HG02588 (cell line): ENCODE results near the gene NR1D2.

Experiments used
- ATAC-seq: cut with Tn5 transposase; IDR thresholded peaks from one replicate; pipeline ENCODE4 v1.9.1; 2021; ENCODE audit warnings: mild to moderate bottlenecking, moderate library complexity; ENCODE audit not compliant: unreplicated experiment

NR1D2 gene

DNA sequence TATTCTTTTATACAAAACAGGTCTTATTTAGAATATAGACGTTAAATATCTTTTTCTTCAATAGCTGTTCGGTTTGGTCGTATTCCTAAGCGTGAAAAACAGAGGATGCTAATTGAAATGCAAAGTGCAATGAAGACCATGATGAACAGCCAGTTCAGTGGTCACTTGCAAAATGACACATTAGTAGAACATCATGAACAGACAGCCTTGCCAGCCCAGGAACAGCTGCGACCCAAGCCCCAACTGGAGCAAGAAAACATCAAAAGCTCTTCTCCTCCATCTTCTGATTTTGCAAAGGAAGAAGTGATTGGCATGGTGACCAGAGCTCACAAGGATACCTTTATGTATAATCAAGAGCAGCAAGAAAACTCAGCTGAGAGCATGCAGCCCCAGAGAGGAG, 16.8 kb downstream of the NR1D2 start:
- ATAC-seq: no peak

- ATAC-seq: no peak
Observed at GRCh38 chr3:23964537-23965235, 19.6 kb downstream of the NR1D2 start.

DNA sequence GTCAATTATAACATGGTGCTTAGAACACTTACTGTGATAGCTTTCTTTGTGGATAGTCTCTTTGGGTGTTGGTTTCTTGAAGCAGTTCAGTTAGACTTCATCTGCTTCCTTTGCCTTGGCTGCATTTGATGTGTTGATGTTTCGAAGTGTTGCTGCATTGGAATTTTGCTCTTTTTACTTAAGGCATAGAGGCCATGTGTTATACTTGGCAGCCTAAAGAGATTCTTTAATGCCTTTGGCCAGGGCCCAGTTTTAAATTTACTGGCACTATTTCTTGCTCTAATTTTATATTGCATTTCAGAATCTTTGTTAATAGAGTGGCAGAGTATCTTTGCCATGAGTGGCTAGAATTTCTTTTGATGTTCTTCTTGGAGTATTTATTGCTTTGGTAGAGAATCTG, 21.2 kb downstream of the NR1D2 start:
- ATAC-seq: no peak

DNA sequence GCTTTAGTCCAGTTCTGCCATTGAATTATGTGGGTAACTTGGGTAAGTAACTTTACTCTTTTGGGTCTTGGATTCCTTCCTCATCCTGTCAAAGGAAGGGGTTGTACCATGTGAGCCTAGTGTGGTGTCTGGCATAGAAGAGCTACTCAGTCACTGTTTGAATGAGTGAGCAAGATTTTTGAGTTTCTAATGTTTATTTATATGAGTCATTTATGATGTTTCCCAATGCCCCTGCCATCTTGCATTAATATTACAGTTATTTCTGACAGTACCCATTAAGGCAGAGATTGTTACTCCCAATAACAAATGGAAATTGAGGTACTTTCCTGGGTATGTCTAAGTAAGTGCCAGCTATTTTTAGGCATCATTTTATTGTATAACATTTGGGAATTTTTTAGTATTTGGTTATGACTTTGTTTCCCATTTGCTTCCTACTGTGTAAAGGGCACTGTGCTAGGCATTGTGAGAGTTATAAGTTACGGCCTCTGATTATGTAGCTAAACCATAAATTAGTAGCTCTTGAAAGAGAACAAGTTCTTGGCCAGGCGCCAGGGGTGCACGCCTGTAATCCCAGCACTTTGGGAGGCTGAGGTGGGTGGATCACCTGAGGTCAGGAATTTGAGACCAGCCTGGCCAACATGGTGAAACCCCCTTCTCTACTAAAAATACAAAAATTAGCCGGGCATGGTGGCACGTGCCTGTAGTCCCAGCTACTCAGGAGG, 23.5 kb downstream of the NR1D2 start:
- ATAC-seq: no peak

- no peak for ATAC-seq
Observed at GRCh38 chr3:23969393-23969792, 24.3 kb downstream of the NR1D2 start.

DNA sequence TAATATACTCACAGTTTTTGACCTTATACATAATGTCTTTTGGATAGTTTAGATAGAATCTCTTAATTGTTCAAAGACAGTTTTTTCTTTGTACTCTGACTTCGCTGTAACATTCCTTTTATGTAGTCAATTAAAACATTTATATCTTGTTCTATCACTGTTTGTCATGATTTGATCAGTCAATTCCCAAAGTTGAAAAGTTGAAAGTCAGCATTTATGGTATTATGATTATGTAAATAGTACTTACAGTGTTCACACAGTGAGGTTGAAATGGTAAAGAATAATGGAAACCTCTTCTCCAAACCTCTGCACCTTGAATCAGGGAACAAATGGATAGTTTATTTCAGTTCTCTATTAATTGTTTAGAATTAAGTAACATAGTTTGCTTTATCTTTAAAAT, 26.6 kb downstream of the NR1D2 start:
- ATAC-seq: no peak

DNA sequence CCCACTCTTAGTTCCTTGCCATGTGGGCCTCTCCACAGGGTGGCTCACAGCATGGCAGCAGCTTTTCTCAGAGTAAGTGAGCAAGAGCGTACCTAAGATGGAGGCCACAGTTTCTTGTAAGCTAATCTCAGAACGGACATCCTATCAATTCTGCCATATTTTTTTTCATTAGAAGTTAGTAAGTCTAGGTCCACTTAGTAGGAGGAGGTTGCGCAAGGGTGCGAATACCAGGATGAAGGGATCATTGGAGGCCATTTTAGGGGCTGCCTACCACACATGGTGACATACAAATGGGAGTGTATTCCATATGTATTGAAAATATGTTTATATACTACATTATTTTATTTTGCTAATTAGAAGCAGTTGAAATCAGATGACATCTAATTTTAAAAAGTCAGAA, 31.5 kb downstream of the NR1D2 start:
- no peak for ATAC-seq

DNA sequence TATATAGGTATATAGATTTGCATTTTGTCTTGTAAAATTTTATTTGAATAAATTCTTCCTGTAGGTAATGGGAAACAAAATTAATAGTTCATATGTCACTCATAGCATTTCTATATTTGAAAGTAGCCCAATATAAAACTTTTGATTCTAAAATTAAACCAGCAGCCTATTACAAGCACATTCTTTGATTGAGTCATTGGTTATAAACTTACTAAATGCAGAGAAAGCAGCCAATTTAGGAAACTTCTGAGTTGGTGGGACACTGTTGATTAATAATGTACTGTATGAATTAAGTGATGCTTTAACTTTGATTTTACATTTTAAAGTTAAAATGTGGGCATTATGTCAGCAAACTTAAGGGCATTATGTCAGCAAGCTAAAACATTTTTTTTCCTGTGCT, 34.5 kb downstream of the NR1D2 start:
- no peak for ATAC-seq

DNA sequence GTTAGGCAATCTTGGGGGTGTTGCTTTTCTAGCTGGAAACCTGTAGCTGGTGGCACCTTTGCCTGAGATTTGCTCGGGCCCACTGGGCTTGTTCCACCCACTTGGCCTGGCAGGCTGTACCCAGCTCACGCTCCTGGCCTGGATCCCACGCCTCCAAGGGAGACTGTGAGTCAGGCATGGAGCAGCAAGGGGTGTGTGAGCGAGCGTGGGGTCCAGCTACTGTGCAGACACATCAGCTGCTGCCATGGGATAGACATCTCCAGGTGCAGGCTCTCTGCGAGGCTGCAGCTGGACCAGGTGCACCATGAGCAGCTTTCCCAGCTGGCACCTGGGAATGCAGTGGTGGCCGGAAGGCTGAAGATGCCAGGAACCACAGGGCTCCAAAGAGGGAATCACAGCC, 36.0 kb downstream of the NR1D2 start:
- no peak for ATAC-seq

DNA sequence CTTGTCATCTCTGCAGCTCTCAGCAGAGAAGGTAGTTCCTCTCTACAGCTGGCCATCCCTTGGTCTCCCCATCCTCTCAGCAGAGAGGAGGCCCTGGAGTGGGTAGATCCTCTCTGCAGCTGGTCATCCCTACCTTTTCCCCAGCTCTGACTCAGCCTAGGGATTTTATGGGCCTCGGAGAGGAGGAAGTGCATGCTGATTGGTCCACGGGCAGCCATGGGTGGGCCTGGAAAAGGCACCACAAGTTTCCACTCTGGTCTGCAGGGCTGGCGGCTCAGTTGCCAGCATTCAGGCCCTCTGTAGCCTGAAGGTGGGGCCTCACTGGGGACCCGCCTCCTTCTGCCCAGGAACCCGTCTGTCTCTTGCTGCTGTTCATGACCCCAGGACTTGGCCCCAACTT, 36.9 kb downstream of the NR1D2 start:
- no peak for ATAC-seq

- no peak for ATAC-seq
Observed at GRCh38 chr3:23984934-23985333, 39.8 kb downstream of the NR1D2 start.

- ATAC-seq: peak; percentile 42
Observed at GRCh38 chr3:23985747-23986544, 40.9 kb downstream of the NR1D2 start.

DNA sequence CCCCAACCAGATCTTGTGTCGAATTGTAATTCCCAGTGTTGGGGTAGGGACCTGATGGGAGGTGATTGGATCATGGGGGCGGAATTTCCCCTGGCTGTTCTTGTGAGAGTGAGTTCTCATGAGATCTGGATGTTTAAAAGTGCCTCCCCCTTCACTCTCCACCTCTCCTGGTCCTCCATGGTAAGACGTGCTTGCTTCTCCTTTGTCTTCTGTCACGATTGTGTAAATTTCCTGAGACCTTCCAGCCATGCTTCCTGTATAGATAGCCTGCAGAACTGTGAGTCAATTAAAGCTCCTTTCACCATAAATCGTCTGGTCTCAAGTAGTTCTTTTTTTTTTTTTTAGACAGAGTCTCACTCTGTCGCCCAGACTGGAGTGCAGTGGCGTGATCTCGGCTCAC, 42.3 kb downstream of the NR1D2 start:
- ATAC-seq: no peak

DNA sequence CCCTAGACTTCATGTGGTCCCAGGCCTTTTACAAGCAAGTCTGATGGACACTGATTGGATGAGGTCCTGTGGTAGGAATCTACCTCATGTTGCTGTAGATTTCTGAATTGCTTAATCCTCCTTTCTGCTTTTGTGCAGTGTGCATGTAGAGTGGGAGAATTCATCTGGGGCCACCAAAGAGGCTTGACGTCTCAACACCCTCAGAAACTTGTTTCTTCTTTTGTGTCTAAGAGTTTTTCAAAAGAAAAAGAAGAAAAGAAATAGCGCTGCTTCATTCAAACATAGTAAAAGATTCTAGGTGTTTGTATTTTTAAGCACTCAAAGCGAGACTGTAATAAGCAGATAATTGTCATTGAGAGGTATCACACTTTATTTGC, 46.2 kb downstream of the NR1D2 start:
- ATAC-seq: no peak

- ATAC-seq: no peak
Observed at GRCh38 chr3:23991683-23992628, 46.9 kb downstream of the NR1D2 start.

GRCh38 chr3:23993556-23994243, 48.6 kb downstream of the NR1D2 start:
- ATAC-seq: no peak

GRCh38 chr3:23994244-23994569, 49.1 kb downstream of the NR1D2 start:
- no peak for ATAC-seq

- ATAC-seq: no peak
Observed at GRCh38 chr3:23995219-23995618, 50.1 kb downstream of the NR1D2 start.

GRCh38 chr3:23996095-23996524, 51.0 kb downstream of the NR1D2 start:
- no peak for ATAC-seq

- ATAC-seq: no peak
Observed at GRCh38 chr3:23999012-23999641, 54.0 kb downstream of the NR1D2 start.
